Karpas-422 (cell line): ENCODE results near the gene HSD3B2. TPM values are rescaled to one million over a fixed set of nuclear protein-coding genes. Genes with fewer than 3 reads are reported as not detected.

Experiments used
- DNase-seq: peaks from one replicate; pipeline ENCODE4 v3.0.0-alpha.2; 2015
- H2AFZ ChIP-seq: fragments of 200-600 bp; sonication (generic); 2 replicates; pipeline ENCODE4 v1.6.1; 2014; ENCODE audit warnings: antibody characterized with exemption, low read length, mixed read lengths
- H3K27ac ChIP-seq: fragments of 200-600 bp; sonication (generic); 2 replicates; pipeline ENCODE4 v1.5.1; 2014; ENCODE audit warnings: mild to moderate bottlenecking, low read length, moderate library complexity
- H3K27me3 ChIP-seq: fragments of 200-600 bp; sonication (generic); 2 replicates; pipeline ENCODE4 v1.6.1; 2014; ENCODE audit warnings: low read length, mixed read lengths
- H3K36me3 ChIP-seq: fragments of 200-600 bp; sonication (generic); 2 replicates; pipeline ENCODE4 v1.6.1; 2014; ENCODE audit warnings: low read length, mixed read lengths; ENCODE audit not compliant: insufficient read depth
- H3K4me1 ChIP-seq: fragments of 200-600 bp; sonication (generic); 2 replicates; pipeline ENCODE4 v1.6.1; 2014; ENCODE audit warnings: mild to moderate bottlenecking, low read length, mixed read lengths
- H3K4me2 ChIP-seq: fragments of 200-600 bp; sonication (generic); 2 replicates; pipeline ENCODE4 v1.6.1; 2014; ENCODE audit warnings: low read length, low read depth, mild to moderate bottlenecking; ENCODE audit not compliant: poor library complexity, severe bottlenecking
- H3K4me3 ChIP-seq: fragments of 200-600 bp; sonication (generic); 2 replicates; pipeline ENCODE4 v1.5.1; 2014; ENCODE audit warnings: mild to moderate bottlenecking, antibody characterized with exemption, low read length, mixed read lengths
- H3K79me2 ChIP-seq: fragments of 200-600 bp; sonication (generic); 2 replicates; pipeline ENCODE4 v1.6.1; 2014; ENCODE audit warnings: mild to moderate bottlenecking, low read length, mixed read lengths
- H3K9ac ChIP-seq: fragments of 200-600 bp; sonication (generic); 2 replicates; pipeline ENCODE4 v1.6.0; 2014; ENCODE audit warnings: low read length
- H3K9me2 ChIP-seq: fragments of 200-600 bp; sonication (generic), shearing (Covaris generic); replicated peaks from 2 replicates; pipeline ENCODE4 v1.6.0; 2014; ENCODE audit warnings: mild to moderate bottlenecking, low read length, moderate library complexity; ENCODE audit not compliant: insufficient read depth
- H3K9me3 ChIP-seq: fragments of 300-700, 200-600 bp; sonication (generic); 2 replicates; pipeline ENCODE4 v1.6.1; 2014; ENCODE audit warnings: low read length, mixed read lengths
- H4K20me1 ChIP-seq: fragments of 200-600 bp; sonication (generic); 2 replicates; pipeline ENCODE4 v1.6.1; 2014; ENCODE audit warnings: mild to moderate bottlenecking, antibody characterized with exemption, low read length, low read depth; ENCODE audit not compliant: insufficient read depth
- total RNA-seq: library from RNA; depleted of rRNA; stranded (reverse); fragments of >200 nt; shearing (Covaris generic); gene quantifications from 2 replicates; pipeline ENCODE4 v1.2.3, GENCODE V29; 2014; ENCODE audit warnings: low replicate concordance

Gene HSD3B2
- total RNA-seq, 1 experiment from 2014 or later: not detected

- H3K4me1 ChIP-seq: no peaks in the 10 kb centered on the region
- H3K79me2 ChIP-seq: no peaks in the 10 kb centered on the region
- H2AFZ ChIP-seq: no peak overlapping the region
- H3K9me3 ChIP-seq: no peaks in the 10 kb centered on the region
- H3K27me3 ChIP-seq: no peaks in the 10 kb centered on the region
- no peaks in the 10 kb centered on the region for H3K9me2 ChIP-seq
- no peak overlapping the region for H3K27ac ChIP-seq
- H3K4me2 ChIP-seq: no peak overlapping the region
- no peak for DNase-seq
- H3K4me3 ChIP-seq: no peak overlapping the region
- H4K20me1 ChIP-seq: no peaks in the 10 kb centered on the region
- no peak overlapping the region for H3K9ac ChIP-seq
- no peaks in the 10 kb centered on the region for H3K36me3 ChIP-seq
These were observed 15.5 kb downstream of the HSD3B2 start for GRCh38 chr1:119430486-119430885.

DNA sequence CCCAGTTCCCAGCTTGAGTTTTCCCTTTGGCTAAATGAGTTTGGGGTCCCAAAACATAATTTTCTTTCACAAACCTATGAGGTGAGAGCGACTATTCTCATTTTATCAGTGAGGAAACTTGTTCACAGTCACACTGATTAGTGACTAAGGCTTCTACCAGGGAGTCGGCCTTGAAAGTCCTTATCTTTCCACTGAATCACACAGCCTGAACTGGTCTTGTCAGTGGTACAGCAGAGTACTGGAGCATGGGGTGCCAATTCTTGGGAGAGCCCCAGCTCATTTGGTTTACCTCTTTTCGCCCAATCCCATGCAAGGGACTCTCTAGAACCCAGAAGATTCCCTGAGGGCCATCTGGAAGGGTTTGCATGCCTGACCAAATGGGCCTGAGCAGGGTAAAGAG, 16.9 kb downstream of the HSD3B2 start:
- H3K4me3 ChIP-seq: no peak overlapping the region
- H3K4me1 ChIP-seq: no peaks in the 10 kb centered on the region
- H3K36me3 ChIP-seq: no peaks in the 10 kb centered on the region
- H3K27me3 ChIP-seq: no peaks in the 10 kb centered on the region
- H3K9me3 ChIP-seq: no peaks in the 10 kb centered on the region
- no peak overlapping the region for H3K27ac ChIP-seq
- no peaks in the 10 kb centered on the region for H3K79me2 ChIP-seq
- H3K4me2 ChIP-seq: no peak overlapping the region
- no peak overlapping the region for H2AFZ ChIP-seq
- no peaks in the 10 kb centered on the region for H3K9me2 ChIP-seq
- H4K20me1 ChIP-seq: no peaks in the 10 kb centered on the region
- no peak overlapping the region for H3K9ac ChIP-seq
- no peak for DNase-seq

- no peaks in the 10 kb centered on the region for H4K20me1 ChIP-seq
- no peaks in the 10 kb centered on the region for H3K9me3 ChIP-seq
- H3K27ac ChIP-seq: no peak overlapping the region
- no peak for DNase-seq
- H3K9ac ChIP-seq: no peak overlapping the region
- H3K79me2 ChIP-seq: no peaks in the 10 kb centered on the region
- no peaks in the 10 kb centered on the region for H3K27me3 ChIP-seq
- H3K36me3 ChIP-seq: no peaks in the 10 kb centered on the region
- no peaks in the 10 kb centered on the region for H3K9me2 ChIP-seq
- H3K4me3 ChIP-seq: no peak overlapping the region
- H2AFZ ChIP-seq: no peak overlapping the region
- no peak overlapping the region for H3K4me2 ChIP-seq
- H3K4me1 ChIP-seq: no peaks in the 10 kb centered on the region
These were observed 20.1 kb downstream of the HSD3B2 start for GRCh38 chr1:119435052-119435451.

DNA sequence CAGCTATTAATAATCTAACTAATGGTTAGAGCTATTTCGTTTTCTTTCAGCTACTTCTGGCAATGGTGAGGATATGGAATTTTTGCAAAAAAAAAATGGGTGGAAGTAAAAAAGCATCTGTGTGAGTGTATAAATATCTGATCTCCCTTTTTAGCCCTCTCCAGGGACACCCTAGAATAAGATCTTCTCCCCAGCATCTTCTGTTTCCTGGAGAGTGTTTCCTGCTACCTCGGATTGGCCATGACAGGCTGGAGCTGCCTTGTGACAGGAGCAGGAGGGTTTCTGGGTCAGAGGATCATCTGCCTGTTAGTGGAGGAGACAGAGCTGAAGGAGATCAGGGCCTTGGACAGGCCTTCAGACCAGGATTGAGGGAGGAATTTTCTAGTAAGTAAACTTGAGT, 23.8 kb downstream of the HSD3B2 start:
- H3K27me3 ChIP-seq: no peaks in the 10 kb centered on the region
- no peak overlapping the region for H2AFZ ChIP-seq
- H3K9me2 ChIP-seq: no peaks in the 10 kb centered on the region
- H3K27ac ChIP-seq: no peak overlapping the region
- H3K4me3 ChIP-seq: no peak overlapping the region
- H3K36me3 ChIP-seq: no peaks in the 10 kb centered on the region
- no peak for DNase-seq
- H3K4me2 ChIP-seq: no peak overlapping the region
- no peaks in the 10 kb centered on the region for H3K9me3 ChIP-seq
- no peaks in the 10 kb centered on the region for H4K20me1 ChIP-seq
- H3K4me1 ChIP-seq: no peaks in the 10 kb centered on the region
- no peaks in the 10 kb centered on the region for H3K79me2 ChIP-seq
- H3K9ac ChIP-seq: no peak overlapping the region

DNA sequence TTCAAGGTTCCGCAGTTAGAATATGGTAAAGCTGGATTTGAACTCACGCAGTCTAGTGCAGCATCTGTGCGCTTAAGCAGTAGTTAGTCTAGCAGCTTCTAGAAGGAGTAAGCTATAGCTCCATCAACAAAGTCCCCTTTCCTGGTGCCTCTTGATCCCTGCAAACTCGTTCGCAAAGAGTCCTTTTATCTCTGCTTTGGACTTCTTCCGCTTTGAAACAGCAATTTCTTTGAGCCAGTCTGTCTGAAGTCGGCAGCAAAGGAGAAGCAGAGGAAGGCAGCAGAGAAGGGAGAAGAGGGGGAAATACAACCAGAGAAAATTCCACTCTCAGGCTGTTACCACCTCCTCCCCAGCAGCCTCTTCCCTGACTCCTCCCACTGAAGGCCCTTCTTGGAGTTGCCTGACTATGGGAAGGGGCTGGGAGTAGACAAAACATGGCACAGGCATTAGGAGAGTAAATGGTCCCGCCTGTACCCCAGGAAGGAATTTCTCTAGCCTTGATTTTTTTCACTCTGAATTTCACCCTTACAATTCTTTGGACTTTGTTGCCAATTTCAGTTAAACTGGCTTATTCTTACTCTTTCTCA, 25.9 kb downstream of the HSD3B2 start:
- Histone ChIP-seq H3K79me2 (no peaks in the 10 kb centered on the region), H3K9me3 (no peaks in the 10 kb centered on the region), H3K27me3 (no peaks in the 10 kb centered on the region), H2AFZ (no peak overlapping the region), H3K27ac (no peak overlapping the region), H3K4me1 (no peaks in the 10 kb centered on the region), H4K20me1 (no peaks in the 10 kb centered on the region), H3K4me2 (no peak overlapping the region), H3K9me2 (no peaks in the 10 kb centered on the region), H3K9ac (no peak overlapping the region), H3K4me3 (no peak overlapping the region), H3K36me3 (no peaks in the 10 kb centered on the region)
- DNase-seq: no peak

- H3K9ac ChIP-seq: no peak overlapping the region
- H4K20me1 ChIP-seq: no peaks in the 10 kb centered on the region
- no peak overlapping the region for H3K4me3 ChIP-seq
- no peaks in the 10 kb centered on the region for H3K9me3 ChIP-seq
- no peaks in the 10 kb centered on the region for H3K4me1 ChIP-seq
- no peaks in the 10 kb centered on the region for H3K36me3 ChIP-seq
- H3K27me3 ChIP-seq: no peaks in the 10 kb centered on the region
- H3K9me2 ChIP-seq: no peaks in the 10 kb centered on the region
- no peak overlapping the region for H3K4me2 ChIP-seq
- no peak for DNase-seq
- H2AFZ ChIP-seq: no peak overlapping the region
- H3K79me2 ChIP-seq: no peaks in the 10 kb centered on the region
- no peak overlapping the region for H3K27ac ChIP-seq
These were observed 27.8 kb downstream of the HSD3B2 start for GRCh38 chr1:119442756-119443155.

- H3K27ac ChIP-seq: no peak overlapping the region
- H3K4me2 ChIP-seq: no peak overlapping the region
- no peaks in the 10 kb centered on the region for H3K36me3 ChIP-seq
- H3K27me3 ChIP-seq: no peaks in the 10 kb centered on the region
- H4K20me1 ChIP-seq: no peaks in the 10 kb centered on the region
- H3K9ac ChIP-seq: no peak overlapping the region
- H3K79me2 ChIP-seq: no peaks in the 10 kb centered on the region
- no peak overlapping the region for H3K4me3 ChIP-seq
- no peaks in the 10 kb centered on the region for H3K9me3 ChIP-seq
- H2AFZ ChIP-seq: no peak overlapping the region
- no peaks in the 10 kb centered on the region for H3K4me1 ChIP-seq
- no peak for DNase-seq
- H3K9me2 ChIP-seq: no peaks in the 10 kb centered on the region
These were observed 31.4 kb downstream of the HSD3B2 start for GRCh38 chr1:119446321-119446720.

GRCh38 chr1:119447344-119448126, 32.6 kb downstream of the HSD3B2 start:
- DNase-seq: no peak
- H3K9me3 ChIP-seq: no peaks in the 10 kb centered on the region
- H3K27ac ChIP-seq: no peak overlapping the region
- H2AFZ ChIP-seq: no peak overlapping the region
- H3K36me3 ChIP-seq: no peaks in the 10 kb centered on the region
- no peak overlapping the region for H3K4me2 ChIP-seq
- H3K27me3 ChIP-seq: no peaks in the 10 kb centered on the region
- H3K79me2 ChIP-seq: no peaks in the 10 kb centered on the region
- no peaks in the 10 kb centered on the region for H3K4me1 ChIP-seq
- H3K9me2 ChIP-seq: no peaks in the 10 kb centered on the region
- no peak overlapping the region for H3K9ac ChIP-seq
- no peaks in the 10 kb centered on the region for H4K20me1 ChIP-seq
- H3K4me3 ChIP-seq: no peak overlapping the region
